Ureter (tissue), 1 donor: ENCODE results near the gene CXCL13. TPM values are rescaled to one million over a fixed set of nuclear protein-coding genes. Genes with fewer than 3 reads are reported as not detected.
"Not testable (repeated sequence)": the region's sequence is repeated elsewhere in the genome, so short reads cannot be mapped to it uniquely, and the experiment has no call there.

Experiments used
- DNase-seq: peaks from one replicate; pipeline ENCODE4 v3.0.0-alpha.2; 2020; ENCODE audit warnings: low spot score
- total RNA-seq: library from RNA; stranded (reverse); gene quantifications from one replicate; pipeline ENCODE4 v1.2.4, GENCODE V29; 2023
- donor health status: DM: yes; HTN: yes; CAD: no.

Gene CXCL13
- total RNA-seq, 1 donor from 2014 or later, result 1.6 TPM

DNA sequence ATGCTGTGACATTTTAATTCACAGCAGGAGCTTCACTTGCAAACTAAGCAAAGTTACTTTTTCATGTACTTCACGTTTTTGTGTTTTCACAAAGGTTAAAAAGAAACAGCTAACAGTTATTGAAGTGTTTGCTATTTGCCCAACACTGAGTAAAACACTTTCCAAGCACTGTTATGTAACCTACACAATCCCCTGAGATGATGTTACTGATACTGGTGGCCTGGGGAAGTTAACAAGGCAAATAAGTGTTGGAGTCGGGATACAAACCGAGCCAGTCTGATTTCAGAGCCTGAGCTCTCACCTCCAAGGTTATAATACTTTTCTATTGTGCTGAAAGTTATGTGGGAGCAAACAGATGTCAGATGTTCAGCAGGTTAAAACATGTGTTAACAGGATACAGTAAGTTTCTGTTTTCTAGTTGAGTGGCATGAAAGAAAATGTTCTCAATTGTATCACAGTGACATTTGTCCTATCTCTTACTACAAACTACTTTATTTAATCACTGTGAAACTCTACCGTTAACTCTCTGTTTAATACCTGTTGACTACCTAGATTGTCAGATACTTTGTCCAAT lies 3.9 kb upstream of the CXCL13 start:
- DNase-seq, result no peak

DNA sequence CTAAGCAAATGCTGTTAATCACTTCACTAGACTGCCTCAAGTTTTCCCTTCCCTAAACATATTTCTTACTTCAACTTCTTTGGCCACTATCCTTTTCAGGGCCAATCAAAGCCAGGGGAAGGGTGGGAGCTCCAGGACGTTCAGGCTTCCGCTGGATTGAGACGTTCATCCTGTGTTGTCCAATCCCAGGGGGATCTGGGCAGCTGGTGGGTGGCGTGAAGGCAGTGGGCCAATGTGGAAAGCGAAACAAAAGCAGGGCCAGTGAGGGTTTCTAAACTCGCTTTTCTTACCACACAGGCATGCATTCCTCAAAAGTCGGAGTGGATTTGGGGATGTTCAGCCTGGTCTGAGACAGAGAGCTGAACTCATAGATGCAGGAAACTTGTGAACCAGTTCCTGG lies 7.6 kb downstream of the CXCL13 start:
- DNase-seq, result no peak

DNA sequence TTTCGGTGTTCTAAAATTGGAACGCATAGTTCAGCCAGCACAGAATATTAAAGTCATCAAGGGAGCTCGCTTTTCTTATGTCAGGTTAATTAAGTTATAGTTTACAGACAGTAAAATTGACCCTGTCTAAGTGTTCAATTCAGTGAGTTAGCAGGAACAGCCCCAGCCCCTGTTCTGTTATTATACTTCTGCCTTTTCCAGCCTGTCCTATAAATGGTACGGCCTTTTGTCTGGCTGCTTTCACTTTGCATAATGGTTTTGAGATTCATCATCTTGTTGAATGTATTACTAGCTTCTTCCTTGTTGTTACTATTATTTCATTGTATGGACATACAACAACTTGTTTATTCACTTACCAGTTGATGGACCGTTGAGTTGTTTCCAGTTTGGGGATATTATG lies 9.5 kb downstream of the CXCL13 start:
- no peak for DNase-seq

DNA sequence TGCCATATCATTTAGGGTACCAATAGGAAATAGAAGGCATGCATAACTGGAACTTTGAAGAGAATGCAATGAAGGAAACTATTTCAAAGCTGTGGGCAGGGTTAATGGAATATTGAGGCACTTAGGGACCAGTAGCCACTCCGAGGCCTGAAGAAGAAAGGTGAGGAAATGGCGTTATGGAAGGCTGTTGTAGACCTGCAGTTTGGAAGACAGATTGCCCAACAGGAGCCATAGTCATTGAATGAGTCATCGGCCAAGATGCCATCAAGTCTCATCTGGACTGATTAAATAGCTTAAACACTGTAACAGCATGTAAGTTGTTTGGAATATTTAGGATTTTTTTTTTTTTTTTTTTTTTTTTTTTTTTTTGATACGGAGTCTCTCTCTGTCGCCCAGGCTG lies 11.6 kb downstream of the CXCL13 start:
- no peak for DNase-seq

DNA sequence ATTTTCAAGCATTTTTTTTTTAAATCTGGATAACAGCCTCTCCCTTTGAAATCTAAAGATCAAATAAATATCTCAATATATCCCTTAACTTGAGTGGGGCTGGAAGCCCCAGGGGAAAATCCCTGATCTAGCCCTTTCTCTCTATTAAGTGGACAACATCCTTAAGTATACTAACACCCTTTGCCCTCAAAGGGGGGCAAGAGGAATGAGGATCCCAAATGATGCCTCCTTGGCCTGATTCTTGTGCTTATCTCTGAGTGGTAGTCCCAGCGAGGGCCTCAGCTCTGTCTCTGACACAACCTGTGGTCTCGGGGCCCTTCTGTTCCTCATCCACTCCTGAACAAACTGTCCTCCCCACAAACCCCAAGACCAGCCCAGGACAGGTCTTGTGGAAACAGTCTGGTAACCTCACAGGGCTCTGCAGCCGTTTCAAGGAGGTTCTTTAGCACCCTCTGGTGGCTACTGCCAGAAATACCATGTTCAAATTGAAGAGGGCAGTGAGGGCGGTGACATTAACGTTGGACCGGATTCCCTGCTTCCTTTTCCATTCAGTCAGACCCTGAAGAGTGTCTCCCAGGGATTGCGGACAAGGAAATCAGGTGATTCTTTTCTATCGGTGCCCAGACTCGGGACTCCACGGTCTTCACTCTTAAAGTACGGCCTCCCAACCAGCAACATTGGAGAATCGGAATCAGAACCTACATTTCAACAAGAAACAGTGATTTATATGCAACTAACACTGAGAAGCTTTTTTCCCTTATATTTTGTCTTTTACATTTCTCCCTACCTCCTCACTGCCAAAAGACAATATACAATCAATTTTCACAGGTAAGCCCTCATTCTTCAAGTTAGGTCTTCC lies 13.0 kb downstream of the CXCL13 start:
- peak; percentile 83 for DNase-seq

DNA sequence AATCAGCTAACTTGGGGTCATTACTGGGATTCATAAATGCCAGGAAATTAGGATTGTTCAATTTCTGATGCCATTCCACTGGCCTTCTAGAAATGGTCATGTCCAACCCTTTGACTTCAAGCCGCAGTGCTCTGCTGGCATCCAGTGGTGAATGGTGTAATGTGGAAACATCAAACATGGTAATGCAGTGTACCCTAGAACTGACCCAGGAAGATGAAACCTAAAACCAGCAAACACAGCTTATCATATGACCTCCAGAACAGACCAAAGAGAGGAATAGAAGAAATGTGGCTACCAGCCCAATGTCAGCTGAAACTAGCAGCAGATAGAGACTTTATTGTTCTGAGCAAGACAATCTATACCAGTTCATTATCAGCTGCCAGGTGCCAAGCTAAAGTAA lies 13.8 kb downstream of the CXCL13 start:
- no peak for DNase-seq

DNA sequence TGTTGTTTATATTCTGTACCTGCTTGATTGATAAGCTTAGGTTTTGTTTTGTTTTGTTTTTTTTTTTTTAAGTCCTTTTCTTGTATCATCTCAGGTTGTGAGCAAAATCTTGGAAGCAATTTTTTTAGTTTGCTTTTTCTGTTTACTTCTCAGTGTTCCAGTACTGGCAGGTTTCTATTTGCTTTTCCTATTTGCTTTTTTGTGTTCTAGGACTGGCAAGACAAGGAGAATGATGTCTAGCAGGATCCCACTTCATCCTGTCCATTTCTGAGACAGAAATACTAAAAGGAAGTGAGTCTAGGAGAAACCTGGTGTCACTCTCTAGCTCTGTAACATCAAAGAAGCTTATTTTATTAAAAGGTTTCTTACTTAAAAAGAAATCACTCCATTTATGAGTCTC lies 15.6 kb downstream of the CXCL13 start:
- DNase-seq, result no peak

DNA sequence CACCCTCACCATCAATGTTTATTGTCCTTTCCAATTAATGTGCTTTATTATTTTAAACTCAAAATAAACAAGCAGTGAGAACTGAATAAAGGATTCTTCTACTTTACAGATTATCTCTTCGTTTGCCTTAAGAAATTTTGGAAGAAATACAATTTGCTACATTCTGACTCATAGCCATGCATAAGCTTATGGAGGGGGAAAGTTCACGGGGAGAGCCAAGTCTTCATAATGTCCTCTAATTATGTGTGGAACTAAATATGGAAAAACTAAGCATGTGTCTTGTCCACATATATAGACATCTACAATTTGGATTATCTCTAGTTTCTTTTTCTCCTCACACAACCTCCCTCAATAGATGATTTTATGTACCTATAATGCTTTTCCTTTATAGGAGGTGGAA lies 17.5 kb downstream of the CXCL13 start:
- no peak for DNase-seq

DNA sequence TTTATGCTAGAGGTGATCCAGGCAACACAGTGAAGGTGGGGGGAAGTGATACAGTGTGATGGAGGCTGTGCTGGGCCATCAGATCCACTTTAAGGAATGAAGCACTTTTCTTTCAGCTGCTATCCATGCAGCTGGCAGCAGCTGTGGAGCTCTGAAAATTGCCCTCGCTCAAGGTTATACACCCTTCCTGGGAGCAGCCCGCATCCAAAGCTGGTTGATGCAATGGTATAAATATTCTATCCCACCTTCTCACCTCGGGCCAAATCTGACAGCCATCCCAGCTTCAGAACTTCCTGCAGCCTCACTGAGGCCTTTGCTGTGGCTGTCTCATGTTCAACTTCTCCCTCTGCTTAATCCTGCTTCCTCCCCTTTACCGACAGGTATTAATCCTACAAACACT lies 18.6 kb downstream of the CXCL13 start:
- DNase-seq, result no peak

DNA sequence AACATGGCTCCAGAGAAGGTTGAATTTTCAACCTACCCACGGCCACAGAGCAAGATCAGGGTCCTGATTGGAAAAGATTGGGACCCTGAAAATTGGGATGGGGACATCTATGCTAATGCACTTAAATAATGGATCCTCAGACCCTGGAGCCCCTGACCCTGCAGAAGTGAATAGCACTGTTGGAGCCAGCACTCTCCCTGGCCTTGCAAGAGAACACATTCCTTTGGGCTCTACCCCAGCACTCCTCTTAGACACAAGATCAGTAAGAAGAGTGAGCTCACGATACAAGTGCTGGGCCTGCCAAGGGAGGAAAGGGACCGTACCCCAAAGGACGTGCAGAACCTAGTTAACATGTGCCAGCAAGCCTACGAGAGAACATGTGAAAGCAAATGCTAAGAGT lies 19.9 kb downstream of the CXCL13 start:
- no peak for DNase-seq

DNA sequence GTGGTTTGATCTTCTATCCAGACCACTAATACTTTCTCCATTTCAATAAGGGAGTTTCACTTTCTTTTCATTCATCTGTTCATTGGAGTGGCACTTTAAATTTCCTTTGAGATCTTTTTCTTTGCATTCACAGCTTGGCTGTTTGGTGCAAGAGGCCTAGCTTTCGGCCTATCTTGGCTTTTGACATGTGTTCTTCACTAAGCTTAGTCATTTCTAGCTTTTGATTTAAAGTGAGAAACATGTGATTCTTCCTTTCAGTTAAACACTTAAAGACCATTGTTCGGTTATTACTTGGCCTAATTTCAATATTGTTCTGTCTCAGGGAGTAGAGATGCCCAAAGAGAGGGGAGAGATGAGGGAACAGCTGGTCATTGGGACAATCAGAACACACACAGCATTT lies 24.3 kb downstream of the CXCL13 start:
- no peak for DNase-seq

DNA sequence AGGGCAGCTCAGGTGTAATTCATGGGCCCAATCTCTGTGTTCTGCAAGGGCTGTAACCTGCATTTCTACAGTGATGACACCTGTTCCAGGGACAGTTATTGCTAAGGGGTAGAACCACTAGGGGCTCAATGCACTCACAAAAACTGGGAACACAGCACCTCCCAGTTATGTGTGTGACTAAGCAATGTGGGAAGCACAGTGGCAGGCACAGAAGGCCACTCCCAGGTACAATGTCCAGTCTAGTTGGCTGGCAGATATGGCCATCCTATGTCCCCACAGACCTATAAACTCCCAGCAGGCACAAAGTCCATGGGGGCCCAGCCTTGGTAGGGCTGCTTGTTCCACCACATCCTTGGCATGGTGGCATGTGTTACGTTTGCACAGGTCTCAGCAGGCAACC lies 25.7 kb downstream of the CXCL13 start:
- DNase-seq, result no peak

DNA sequence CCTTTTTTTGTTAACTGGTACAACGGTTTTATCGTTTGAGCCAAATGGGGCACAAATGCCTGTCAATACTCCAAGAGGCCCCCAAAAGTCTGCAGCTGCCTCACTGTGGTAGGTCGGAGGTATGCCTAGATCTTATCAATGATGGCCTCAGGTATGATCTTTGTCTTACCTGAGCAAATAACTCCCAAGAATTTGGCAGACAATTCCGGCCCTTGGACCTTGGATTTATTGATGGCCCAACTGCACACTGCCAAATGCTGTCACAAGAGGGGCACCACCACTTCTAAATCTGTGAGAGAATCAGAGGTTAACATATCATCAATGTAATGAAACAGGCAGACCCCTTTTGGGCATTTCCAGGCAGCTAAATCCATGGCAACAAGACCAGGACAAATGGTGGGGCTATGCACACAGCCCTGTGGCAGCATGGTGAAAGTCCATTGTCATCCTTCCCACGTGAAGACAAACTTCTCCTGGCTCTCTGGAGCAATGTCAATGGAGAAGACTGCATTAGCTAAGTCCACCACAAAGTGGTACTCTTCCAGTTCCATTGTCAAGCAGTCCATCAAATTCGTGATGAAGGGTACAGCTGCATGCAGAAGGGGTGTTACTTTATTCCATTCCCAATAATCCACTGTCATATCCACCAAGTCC lies 28.6 kb downstream of the CXCL13 start:
- no peak for DNase-seq

DNA sequence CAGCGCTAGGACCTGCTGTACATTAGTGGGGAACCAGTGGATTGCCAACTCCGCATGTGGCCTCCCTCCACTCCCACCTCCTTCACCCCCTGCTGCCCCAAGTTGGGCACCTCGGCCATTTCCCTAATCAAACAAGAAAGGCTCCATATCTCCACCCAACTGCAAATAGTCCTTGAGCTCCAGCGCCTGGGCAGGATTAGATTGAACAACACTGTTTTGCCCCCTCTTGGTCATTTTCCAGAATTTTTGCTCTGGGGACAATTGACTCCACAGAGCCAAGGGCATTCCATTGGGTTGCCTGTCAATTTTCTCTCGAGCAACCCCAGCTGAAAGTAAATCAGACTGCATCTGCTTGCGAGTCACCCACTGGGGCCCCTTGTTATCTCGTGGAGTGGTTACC lies 29.6 kb downstream of the CXCL13 start:
- no peak for DNase-seq

DNA sequence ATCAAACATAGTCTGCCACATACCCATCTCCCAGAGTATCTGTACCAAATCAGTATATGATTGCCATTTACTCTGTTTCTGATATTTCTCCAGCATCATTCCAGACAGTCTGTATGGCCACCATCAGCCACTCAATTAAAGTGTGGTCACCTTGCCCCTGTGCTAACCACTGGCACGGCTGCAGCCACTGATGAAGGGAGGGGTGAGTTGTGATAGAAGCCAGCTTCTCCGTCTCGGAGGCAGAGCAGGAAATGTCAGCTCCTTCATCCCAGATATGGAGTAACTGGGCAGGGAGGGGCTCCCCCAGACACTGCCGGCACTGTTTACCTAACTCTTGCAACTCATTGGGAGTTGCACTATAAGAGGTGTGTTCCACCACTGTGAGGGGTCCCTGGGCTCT lies 30.3 kb downstream of the CXCL13 start:
- DNase-seq, result no peak

DNA sequence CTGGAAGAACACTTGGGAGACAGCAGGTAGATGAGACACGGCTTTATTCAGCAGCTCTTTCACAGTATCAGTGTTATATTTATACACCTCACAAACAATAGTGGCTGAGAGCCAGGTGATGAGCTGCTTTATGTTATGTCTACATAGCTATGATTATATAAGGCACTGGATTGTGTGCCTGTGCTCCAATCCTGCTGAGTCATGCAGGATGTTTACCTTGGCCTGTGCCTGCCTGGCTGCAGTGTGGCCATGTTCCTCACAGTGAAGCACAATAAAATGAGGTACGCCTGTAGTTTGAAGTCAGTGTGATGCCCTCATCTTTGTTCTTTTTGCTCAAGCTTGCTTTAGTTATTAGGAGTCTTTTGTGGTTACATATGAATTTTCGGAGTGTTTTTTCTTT lies 31.3 kb downstream of the CXCL13 start:
- DNase-seq, result no peak

DNA sequence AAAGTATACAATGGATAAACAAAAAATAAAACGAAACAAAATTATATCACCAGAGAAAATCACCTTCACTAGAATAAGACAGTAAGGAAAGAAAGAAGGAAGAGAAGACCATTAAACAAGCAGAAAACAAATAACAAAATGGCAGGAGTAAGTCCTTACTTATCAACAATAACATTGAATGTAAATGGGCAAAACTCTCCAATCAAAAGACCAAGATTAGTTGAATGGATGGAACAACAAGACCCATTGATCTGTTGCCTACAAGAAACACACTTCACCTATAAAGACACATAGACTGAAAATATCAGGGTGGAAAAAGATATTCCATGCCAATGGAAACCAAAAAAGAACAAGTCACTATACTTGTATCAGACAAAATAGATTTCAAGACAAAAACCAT lies 38.4 kb downstream of the CXCL13 start:
- DNase-seq, result not testable (repeated sequence)

DNA sequence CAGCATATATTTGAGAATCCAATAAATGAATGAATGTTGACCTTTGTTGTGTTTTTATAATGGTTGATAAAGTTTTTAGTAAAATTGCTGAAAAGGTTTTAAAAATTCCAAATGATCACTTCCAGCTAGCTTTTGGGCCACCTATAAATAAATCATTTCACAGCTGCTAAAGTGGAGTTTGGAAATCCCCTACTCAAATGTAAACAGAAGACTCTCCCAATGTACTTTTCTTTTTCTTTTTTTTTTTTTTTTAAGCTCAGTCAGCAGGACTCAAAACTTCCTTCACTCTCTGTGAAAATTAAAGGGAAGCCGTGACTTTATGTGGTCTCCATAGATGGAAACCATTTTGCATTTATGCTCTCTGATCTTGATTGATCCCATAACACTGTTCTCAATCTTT lies 45.2 kb downstream of the CXCL13 start:
- no peak for DNase-seq

DNA sequence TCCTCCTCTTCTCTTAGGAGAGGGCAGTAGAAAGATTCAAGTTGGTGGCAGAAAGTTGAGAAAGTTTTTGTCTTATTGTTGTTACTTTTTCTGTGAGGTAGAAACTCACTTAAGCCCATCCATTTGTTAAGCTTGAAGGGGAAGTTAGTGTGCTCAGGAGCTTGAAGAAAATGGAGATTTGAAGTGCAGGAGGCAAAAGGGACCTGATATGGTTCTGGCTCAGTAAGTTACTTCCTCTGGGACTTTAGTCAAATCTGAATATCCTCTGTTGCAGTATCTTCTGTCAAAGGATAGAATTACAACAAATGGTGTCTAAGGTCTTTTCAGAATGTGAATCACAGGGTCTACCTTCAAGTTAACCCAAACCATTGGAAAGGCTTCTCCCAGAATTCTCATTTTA lies 46.2 kb downstream of the CXCL13 start:
- DNase-seq, result no peak

DNA sequence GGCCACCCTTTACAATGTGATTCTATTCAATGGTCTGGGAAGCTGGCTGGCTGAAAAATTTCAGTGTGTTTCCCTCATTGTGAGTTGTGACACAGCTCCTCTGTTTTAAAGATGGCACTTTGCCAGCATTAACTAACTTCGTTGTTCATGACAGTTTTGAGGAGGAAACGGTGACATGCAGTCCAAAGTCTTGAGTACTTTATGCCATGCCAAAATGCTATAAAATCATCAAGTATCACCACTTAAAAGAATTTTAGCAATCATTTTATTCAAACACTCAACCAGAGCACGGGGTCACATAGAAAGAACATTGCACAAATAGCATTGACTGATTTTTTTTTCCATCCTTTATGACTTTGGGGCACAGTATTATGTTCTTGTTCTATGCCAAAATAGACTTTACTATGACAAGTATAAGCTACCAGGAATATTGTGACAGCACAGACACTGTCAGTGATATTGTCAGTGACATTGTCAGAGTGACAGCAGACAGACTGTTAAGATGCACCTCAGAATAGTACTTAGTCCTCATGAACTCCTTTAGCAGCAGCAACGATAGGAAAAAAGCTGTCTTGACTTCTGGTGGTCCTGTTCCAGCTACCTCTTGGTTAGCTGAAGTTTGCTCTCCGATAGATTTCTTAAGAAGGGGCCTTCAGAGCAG lies 46.7 kb downstream of the CXCL13 start:
- no peak for DNase-seq

DNA sequence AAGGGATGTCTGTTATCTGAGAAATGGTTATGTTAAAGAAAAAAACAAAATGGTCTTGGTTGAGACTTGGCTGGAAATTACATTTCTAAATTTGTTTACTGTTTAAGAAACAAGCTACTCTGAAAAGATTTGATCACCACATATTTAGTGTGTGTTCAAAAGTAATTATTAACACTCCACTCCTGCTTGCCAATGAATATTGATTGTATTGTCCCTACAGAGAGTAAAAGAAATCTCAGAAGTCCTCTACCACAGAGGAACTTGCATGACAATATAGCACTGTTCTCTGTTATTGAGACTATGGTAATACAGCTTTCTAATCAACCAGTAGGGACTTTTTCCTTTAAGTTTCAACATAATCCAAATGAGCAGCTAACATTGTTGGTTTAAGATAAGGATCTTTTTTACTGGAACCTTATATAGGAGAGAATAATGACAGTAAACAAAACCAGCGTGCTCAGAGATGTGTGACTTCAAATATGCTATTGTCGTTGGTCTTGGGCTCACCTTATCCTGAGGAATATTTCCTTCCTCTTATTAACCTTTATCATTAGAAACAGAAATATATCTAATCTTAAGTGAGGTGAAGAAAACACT lies 47.6 kb downstream of the CXCL13 start:
- no peak for DNase-seq

DNA sequence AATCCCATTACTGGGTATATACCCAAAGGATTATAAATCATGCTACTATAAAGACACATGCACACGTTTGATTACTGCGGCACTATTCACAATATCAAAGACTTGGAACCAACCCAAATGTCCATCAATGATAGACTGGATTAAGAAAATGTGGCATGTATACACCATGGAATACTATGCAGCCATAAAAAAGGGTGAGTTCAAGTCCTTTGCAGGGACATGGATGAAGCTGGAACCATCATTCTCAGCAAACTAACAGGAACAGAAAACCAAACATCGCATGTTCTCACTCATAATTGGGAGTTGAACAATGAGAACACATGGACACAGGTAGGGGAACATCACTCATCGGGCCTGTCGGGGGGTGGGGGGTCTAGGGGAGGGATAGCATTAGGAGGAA lies 54.7 kb downstream of the CXCL13 start:
- DNase-seq, result not testable (repeated sequence)
